ENCODE results near the gene NRCAM. TPM values are rescaled to one million over a fixed set of nuclear protein-coding genes. Genes with fewer than 3 reads are reported as not detected.

NRCAM gene
- total and polyA plus RNA-seq, 10 of the 15 experiments (the other 5 are each of a cell fraction or from before 2014, with no cell fraction given), result 0.30 to 2.0 (median 1.0) TPM

DNA sequence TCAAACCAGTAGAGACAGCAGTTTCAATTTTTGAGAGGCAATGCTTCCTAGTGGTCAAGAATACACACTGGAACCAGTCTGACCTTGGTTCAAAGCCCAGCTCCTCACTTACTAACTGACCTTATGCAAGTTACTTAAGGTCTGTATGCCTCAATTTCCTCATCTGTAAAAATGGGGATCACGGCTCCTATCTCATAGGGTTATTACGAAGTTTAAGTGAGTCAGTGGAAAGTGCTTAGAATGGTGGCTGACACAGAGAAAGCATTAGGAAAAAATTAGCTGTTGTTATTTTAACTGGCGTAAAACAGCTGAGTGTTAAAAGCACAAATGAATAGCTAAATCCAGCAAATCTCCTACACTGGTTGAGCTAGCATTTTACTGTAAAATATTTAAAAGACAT, 163.7 kb downstream of the NRCAM start:
- SMC1A ChIA-PET (ENCODE audit: uncharacterized antibody, unreplicated experiment), result interaction anchor here (0.7 to 1.3 kb wide), 6 partner anchors 9 to 119 kb away, joined by 3 to 4 read pairs (median 3); no protein-coding TSS in a partner anchor

More for the DNA sequence above, 163.7 kb downstream of the NRCAM start:
- in situ Hi-C loops (cut with MboI) (no loop called here), intact Hi-C loops (cut with micrococcal nuclease; ENCODE audit: unreplicated experiment) (loop anchor here (10.0 kb wide), 1 partner anchor 58 kb away; no protein-coding TSS in a partner anchor)
- H3K4me1 ChIP-seq (ENCODE audit: control insufficient read depth, insufficient read depth, low read length), result peaks cover 7% of the 10 kb centered on the region
- no peaks in the 10 kb centered on the region for H3K9me3 ChIP-seq (replicated peaks; ENCODE audit: control insufficient read depth, insufficient read depth, low read length)
- no peak overlapping the region for H3K4me3 ChIP-seq
- no peaks in the 10 kb centered on the region for H3K27me3 ChIP-seq (replicated peaks in 1 of 2; ENCODE audit: control insufficient read depth in 2 of 2, insufficient read depth in 2 of 2, low read length in 1 of 2)
- no peaks in the 10 kb centered on the region for H3K36me3 ChIP-seq (ENCODE audit: control insufficient read depth in 2 of 2, insufficient read depth in 2 of 2, low read length in 1 of 2)
- H4K20me1 ChIP-seq (ENCODE audit: control insufficient read depth, insufficient read depth), result no peaks in the 10 kb centered on the region
- FAIRE-seq (no peak), ATAC-seq (no peak), DNase-seq (ENCODE audit: low read depth, low spot score) (no peak)
- WGBS (ENCODE audit: insufficient coverage, insufficient replicate concordance, low lambda C conversion rate, missing lambda C conversion rate), result 70% methylated on average over 3 of the region's 3 CpGs
- H3K9ac ChIP-seq (ENCODE audit: control insufficient read depth, insufficient read depth, low read length), result no peak overlapping the region
- TF ChIP-seq TARDBP (IDR thresholded peaks at IDR 0.05; ENCODE audit: borderline replicate concordance) (no peak), BRCA1 (IDR thresholded peaks at IDR 0.05; ENCODE audit: low read depth, low read length) (no peak), ZNF622 (IDR thresholded peaks at IDR 0.05) (no peak), SP1 (IDR thresholded peaks at IDR 0.05; ENCODE audit: low read depth, low read length) (no peak), RUNX3 (IDR thresholded peaks at IDR 0.05; ENCODE audit: low read length) (no peak), SREBF2 (IDR thresholded peaks at IDR 0.05; ENCODE audit: low read length) (no peak), IRF4 (IDR thresholded peaks at IDR 0.05; ENCODE audit: low read depth, low read length) (no peak), STAT3 (IDR thresholded peaks at IDR 0.05; ENCODE audit: low read depth, low read length) (no peak), TCF7 (IDR thresholded peaks at IDR 0.05; ENCODE audit: borderline replicate concordance) (no peak), BHLHE40 (IDR thresholded peaks at IDR 0.05; ENCODE audit: borderline replicate concordance in 1 of 2, low read depth in 2 of 2, low read length in 1 of 2) (no peak), FOS (IDR thresholded peaks at IDR 0.05; ENCODE audit: borderline replicate concordance, extremely low read depth, insufficient read length) (no peak), ATF7 (IDR thresholded peaks at IDR 0.05; ENCODE audit: low read depth) (no peak)
- TF ChIP-seq, protein P1, sequence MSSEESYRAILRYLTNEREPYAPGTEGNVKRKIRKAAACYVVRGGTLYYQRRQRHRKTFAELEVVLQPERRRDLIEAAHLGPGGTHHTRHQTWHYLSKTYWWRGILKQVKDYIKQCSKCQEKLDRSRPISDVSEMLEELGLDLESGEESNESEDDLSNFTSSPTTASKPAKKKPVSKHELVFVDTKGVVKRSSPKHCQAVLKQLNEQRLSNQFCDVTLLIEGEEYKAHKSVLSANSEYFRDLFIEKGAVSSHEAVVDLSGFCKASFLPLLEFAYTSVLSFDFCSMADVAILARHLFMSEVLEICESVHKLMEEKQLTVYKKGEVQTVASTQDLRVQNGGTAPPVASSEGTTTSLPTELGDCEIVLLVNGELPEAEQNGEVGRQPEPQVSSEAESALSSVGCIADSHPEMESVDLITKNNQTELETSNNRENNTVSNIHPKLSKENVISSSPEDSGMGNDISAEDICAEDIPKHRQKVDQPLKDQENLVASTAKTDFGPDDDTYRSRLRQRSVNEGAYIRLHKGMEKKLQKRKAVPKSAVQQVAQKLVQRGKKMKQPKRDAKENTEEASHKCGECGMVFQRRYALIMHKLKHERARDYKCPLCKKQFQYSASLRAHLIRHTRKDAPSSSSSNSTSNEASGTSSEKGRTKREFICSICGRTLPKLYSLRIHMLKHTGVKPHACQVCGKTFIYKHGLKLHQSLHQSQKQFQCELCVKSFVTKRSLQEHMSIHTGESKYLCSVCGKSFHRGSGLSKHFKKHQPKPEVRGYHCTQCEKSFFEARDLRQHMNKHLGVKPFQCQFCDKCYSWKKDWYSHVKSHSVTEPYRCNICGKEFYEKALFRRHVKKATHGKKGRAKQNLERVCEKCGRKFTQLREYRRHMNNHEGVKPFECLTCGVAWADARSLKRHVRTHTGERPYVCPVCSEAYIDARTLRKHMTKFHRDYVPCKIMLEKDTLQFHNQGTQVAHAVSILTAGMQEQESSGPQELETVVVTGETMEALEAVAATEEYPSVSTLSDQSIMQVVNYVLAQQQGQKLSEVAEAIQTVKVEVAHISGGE (CRISPR knock-in tag; IDR thresholded peaks at IDR 0.05), result no peak
- TF ChIP-seq, protein P2, sequence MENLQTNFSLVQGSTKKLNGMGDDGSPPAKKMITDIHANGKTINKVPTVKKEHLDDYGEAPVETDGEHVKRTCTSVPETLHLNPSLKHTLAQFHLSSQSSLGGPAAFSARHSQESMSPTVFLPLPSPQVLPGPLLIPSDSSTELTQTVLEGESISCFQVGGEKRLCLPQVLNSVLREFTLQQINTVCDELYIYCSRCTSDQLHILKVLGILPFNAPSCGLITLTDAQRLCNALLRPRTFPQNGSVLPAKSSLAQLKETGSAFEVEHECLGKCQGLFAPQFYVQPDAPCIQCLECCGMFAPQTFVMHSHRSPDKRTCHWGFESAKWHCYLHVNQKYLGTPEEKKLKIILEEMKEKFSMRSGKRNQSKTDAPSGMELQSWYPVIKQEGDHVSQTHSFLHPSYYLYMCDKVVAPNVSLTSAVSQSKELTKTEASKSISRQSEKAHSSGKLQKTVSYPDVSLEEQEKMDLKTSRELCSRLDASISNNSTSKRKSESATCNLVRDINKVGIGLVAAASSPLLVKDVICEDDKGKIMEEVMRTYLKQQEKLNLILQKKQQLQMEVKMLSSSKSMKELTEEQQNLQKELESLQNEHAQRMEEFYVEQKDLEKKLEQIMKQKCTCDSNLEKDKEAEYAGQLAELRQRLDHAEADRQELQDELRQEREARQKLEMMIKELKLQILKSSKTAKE (IDR thresholded peaks at IDR 0.05; ENCODE audit: low read depth, poor library complexity, severe bottlenecking), result no peak
- no peaks in the 10 kb centered on the region for H3K79me2 ChIP-seq (ENCODE audit: control insufficient read depth, insufficient read depth, low read length)
- ChIA-PET POLR2A (no interaction called here), CTCF (interaction anchor here (0.9 to 1.1 kb wide), 4 partner anchors 15 to 169 kb away, joined by 3 to 5 read pairs (median 3); no protein-coding TSS in a partner anchor), RAD21 (ENCODE audit: unreplicated experiment) (no interaction called here)
- no TSS peak for BruUV-seq (replicated peaks)
- no peak overlapping the region for H3K27ac ChIP-seq (ENCODE audit: control insufficient read depth, insufficient read depth)
- no peak overlapping the region for H3K4me2 ChIP-seq (ENCODE audit: control insufficient read depth, insufficient read depth)
- H2AFZ ChIP-seq (ENCODE audit: control insufficient read depth, low read depth, low read length), result no peak overlapping the region
